Body of pancreas (tissue), 4 donors: ENCODE data around the gene CDKN2B-AS1.

ENCODE experiments used
- CTCF ChIP-seq, 7 experiments: fragments of 450-650 bp in 4 of 7; fragments of 200-600 bp in 3 of 7; sonication (generic) in 3 of 7; IDR thresholded peaks; one replicate each; pipeline ENCODE4 v1.5.1; 2016 to 2019; ENCODE audit warnings: antibody characterized with exemption in 7 of 7
- POLR2A ChIP-seq, 3 donors: fragments of 450-650 bp; IDR thresholded peaks; one replicate each; pipeline ENCODE4 v1.6.1; 2016; ENCODE audit warnings: antibody characterized with exemption in 3 of 3, mild to moderate bottlenecking in 2 of 3

DNA sequence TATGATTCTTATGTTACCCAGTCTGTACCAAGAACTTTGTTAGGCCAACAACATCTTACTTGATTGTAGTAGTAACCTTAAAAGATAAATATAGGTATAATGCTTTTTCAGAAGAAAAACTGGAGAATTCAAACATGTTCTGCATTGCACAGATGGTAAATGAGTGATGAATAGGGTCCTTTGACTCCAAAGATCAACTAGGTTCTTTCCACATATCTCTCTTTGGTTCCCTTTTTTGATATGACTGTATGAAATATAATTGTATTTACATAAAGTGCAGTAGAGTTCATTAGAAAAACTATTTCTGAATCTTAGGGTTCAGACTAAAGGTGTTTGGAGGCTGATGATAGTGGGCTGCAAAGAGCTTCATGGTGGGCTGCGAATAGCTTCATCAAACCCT, 165.0 kb downstream of the CDKN2B-AS1 start:
- TF ChIP-seq CTCF (IDR thresholded peaks at IDR 0.05) = no peak
- TF ChIP-seq POLR2A (IDR thresholded peaks at IDR 0.05) = no peak
